HFFc6 (cell line): ENCODE measurements around the gene RAI1. TPM values are rescaled to one million over a fixed set of nuclear protein-coding genes. Genes with fewer than 3 reads are reported as not detected.
A peak's percentile ranks its signal among the peaks of the same experiment; 100 is the strongest.

ENCODE experiments used
- DNase-seq: peaks from one replicate; pipeline ENCODE4 v3.0.0-alpha.2; 2018
- H3K27ac Mint-ChIP-seq: 2 replicates; pipeline ENCODE4 v1.8.0; 2020; ENCODE audit warnings: mild to moderate bottlenecking, mixed read lengths
- H3K27me3 Mint-ChIP-seq: 2 replicates; pipeline ENCODE4 v1.8.0; 2021; ENCODE audit warnings: mild to moderate bottlenecking, moderate library complexity, mixed read lengths; ENCODE audit not compliant: insufficient read depth
- H3K36me3 Mint-ChIP-seq: 2 replicates; pipeline ENCODE4 v1.8.0; 2021; ENCODE audit warnings: low read depth, mixed read lengths
- H3K4me1 Mint-ChIP-seq: 2 replicates; pipeline ENCODE4 v1.8.0; 2020; ENCODE audit warnings: low read depth, mixed read lengths
- H3K4me3 Mint-ChIP-seq: 2 replicates; pipeline ENCODE4 v1.8.0; 2020; ENCODE audit warnings: mild to moderate bottlenecking, moderate library complexity, mixed read lengths
- H3K9me3 Mint-ChIP-seq: 2 replicates; pipeline ENCODE4 v1.8.0; 2020; ENCODE audit warnings: mild to moderate bottlenecking, mixed read lengths
- CTCF ChIP-seq: fragments of 200-600 bp; sonication (generic); IDR thresholded peaks from 2 replicates; pipeline ENCODE4 v1.5.0; 2021; ENCODE audit warnings: antibody characterized with exemption, mild to moderate bottlenecking
- total RNA-seq, 6 experiments: library from RNA; stranded (reverse); fragmentation: NEBNext Ultra II Directional; extraction: Animal tissue kit (Norgen Biotek cat#: 25700); gene quantifications; 2 replicates in 1 of 6; 3 replicates in 5 of 6; pipeline ENCODE4 v1.2.3, GENCODE V29; 2021

Gene RAI1
- total RNA-seq, 6 experiments from 2014 or later: 26.9 to 29.3 (median 29.0) TPM

- no peak for DNase-seq
- Mint-ChIP-seq H3K27ac (no peak overlapping the region; the same call in 1 of the 2 replicates), H3K4me3 (no peak overlapping the region)
These were observed 135.1 kb downstream of the RAI1 start for GRCh38 chr17:17816240-17816814.

DNA sequence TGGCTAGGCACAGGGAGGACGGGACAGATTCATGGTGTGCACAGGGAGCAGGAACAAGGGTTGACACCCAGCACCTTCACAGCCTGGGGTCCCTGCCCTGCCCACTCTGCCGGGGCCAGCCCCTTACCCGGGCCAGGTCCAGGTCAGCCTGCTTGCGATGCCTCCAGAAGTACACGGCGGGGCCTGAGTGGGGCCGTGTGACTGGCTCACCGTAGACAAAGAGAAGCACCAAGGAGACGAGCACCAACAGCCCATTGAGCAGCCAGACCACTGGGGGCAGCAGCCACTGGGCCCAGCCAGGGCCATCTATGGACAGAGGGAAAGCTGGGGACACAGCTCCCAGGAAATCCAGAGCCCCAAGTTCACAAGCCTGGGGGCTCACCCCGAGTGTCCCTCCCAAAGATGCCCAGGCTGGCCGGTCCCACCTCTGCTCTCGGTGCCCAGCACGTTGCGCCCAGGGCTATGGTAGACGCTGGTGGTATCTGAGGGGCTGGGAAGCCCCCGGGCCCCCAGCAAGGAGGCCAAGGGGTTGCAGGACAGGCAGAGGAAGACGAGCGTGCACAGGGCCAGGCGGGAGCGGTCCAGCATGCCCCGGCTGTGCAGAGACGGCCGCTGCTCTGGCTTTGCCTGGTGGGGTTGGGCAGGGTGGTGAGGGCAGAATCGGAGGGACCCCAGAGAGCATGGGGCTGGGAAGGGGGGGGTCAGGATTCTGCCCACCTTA, 135.7 kb downstream of the RAI1 start:
- DNase-seq: no peak
- H3K36me3 Mint-ChIP-seq: peaks cover 12% of the 10 kb centered on the region
- peaks cover 50% of the 10 kb centered on the region for H3K27me3 Mint-ChIP-seq
- no peak overlapping the region for H3K4me3 Mint-ChIP-seq
- no peak overlapping the region; the same call in 1 of the 2 replicates for H3K27ac Mint-ChIP-seq
- H3K9me3 Mint-ChIP-seq: no peaks in the 10 kb centered on the region; the same call in 1 of the 2 replicates
- TF ChIP-seq CTCF: peak; percentile 36; the same call in 1 of the 2 replicates
- H3K4me1 Mint-ChIP-seq: peaks cover 29% of the 10 kb centered on the region

More at GRCh38 chr17:17816240-17816814, 135.1 kb downstream of the RAI1 start:
- H3K27me3 Mint-ChIP-seq: peaks cover 50% of the 10 kb centered on the region
- TF ChIP-seq CTCF: no peak
- H3K4me1 Mint-ChIP-seq: peaks cover 25% of the 10 kb centered on the region
- H3K9me3 Mint-ChIP-seq: no peaks in the 10 kb centered on the region; the same call in 1 of the 2 replicates
- peaks cover 12% of the 10 kb centered on the region for H3K36me3 Mint-ChIP-seq

DNA sequence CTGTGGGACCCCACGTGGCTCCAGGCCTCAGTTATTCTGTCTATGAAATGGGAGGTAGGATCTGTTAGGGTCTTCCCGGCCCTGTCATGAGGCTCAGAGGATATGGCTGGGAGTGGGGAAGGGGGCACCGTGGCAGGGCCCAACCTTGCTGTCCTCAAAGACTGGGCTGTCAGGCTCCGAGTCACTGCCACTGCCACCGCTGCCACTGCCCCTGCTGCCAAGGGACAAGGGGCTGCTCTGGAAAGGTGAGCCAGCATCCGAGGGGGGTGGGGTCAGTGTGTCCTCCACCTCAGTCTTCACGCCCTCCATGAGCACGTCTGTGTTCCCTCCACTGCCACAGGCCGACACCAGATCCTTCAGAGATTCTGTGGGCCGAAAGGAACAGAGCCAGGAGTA, 136.3 kb downstream of the RAI1 start:
- DNase-seq: no peak
- Mint-ChIP-seq H3K9me3 (no peaks in the 10 kb centered on the region; the same call in 1 of the 2 replicates), H3K4me1 (peaks cover 35% of the 10 kb centered on the region), H3K27ac (peak overlapping the region; percentile 48; the same call in 1 of the 2 replicates), H3K27me3 (peaks cover 48% of the 10 kb centered on the region), H3K36me3 (peaks cover 12% of the 10 kb centered on the region), H3K4me3 (no peak overlapping the region)
- TF ChIP-seq CTCF: no peak

GRCh38 chr17:17818088-17818526, 136.8 kb downstream of the RAI1 start:
- H3K9me3 Mint-ChIP-seq: no peaks in the 10 kb centered on the region; the same call in 1 of the 2 replicates
- peak overlapping the region; percentile 48; the same call in 1 of the 2 replicates for H3K27ac Mint-ChIP-seq
- no peak for TF ChIP-seq CTCF
- H3K4me3 Mint-ChIP-seq: no peak overlapping the region
- peak; percentile 31 for DNase-seq
- peaks cover 48% of the 10 kb centered on the region for H3K27me3 Mint-ChIP-seq
- peaks cover 40% of the 10 kb centered on the region for H3K4me1 Mint-ChIP-seq
- peaks cover 12% of the 10 kb centered on the region for H3K36me3 Mint-ChIP-seq

- TF ChIP-seq CTCF: no peak
- no peak for DNase-seq
- H3K36me3 Mint-ChIP-seq: peaks cover 12% of the 10 kb centered on the region
- no peak overlapping the region; the same call in 1 of the 2 replicates for H3K27ac Mint-ChIP-seq
- H3K4me1 Mint-ChIP-seq: peaks cover 45% of the 10 kb centered on the region
- no peaks in the 10 kb centered on the region; the same call in 1 of the 2 replicates for H3K9me3 Mint-ChIP-seq
- no peak overlapping the region; the same call in 1 of the 2 replicates for H3K4me3 Mint-ChIP-seq
- peaks cover 48% of the 10 kb centered on the region for H3K27me3 Mint-ChIP-seq
These were observed 137.9 kb downstream of the RAI1 start for GRCh38 chr17:17819111-17819510.
